NCI-H2196 treated with DMSO at 0.1 percent for 48 hours (cell line): ENCODE results near the gene GTF2B.
"Not testable (repeated sequence)": the region's sequence is repeated elsewhere in the genome, so short reads cannot be mapped to it uniquely, and the experiment has no call there.

ENCODE experiments used
- DNase-seq: peaks from one replicate; lab custom pipeline; 2025; ENCODE audit not compliant: unreplicated experiment; lab: John Stamatoyannopoulos, UW

Gene GTF2B, protein sequence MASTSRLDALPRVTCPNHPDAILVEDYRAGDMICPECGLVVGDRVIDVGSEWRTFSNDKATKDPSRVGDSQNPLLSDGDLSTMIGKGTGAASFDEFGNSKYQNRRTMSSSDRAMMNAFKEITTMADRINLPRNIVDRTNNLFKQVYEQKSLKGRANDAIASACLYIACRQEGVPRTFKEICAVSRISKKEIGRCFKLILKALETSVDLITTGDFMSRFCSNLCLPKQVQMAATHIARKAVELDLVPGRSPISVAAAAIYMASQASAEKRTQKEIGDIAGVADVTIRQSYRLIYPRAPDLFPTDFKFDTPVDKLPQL

DNA sequence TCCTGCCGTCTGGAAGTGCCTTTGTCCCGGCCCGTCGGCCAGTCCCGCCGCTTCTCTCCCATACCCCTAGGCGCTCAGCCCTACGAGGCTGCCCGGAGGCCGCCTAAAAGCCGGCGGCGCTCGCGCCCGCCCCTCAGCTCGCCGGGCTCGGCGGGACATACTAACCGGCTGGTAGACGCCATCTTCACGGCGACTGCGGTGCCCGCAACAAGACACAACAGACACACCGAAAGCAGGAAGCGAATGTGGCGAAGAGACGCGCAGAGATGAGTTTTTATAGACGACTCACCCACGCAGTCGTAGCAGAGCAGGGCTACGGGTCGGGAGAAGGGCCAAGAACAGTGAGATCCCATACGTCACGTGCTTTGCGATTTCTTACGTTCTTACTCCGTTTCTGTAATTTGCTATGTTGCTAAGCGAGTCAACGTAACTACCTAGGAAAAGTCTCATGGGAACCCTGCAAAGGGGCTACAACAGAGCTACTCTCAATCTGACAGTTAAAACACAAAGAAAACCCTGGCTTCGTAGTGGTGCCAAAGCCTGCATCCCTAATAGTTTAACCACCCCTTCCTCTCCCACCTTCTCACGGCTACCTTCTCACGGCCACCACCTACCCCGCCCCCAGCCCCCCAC, at the start of gene GTF2B:
Gene GTF2B, minus strand, starts transcription at position 250 of the 633 bp plus-strand sequence. Its CDS starts 68 bp downstream, at position 182.
- DNase-seq: peak; percentile 82

DNA sequence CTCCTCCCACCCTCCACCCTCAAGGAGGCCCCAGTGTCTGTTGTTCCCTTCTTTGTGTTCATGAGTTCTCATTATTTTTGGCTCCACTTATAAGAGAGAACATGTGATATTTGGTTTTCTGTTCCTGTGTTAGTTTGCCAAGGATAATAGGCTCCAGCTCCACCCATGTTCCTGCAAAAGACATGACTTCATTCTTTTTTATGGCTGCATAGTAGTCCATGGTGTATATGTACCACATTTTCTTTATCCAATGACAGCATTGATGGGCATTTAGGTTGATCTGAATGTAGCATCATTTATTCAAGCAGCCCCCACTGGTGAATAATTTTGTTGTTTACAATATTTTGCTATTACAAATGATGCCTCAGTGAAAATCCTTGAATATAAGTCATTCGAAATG, 47.2 kb upstream of the GTF2B start:
- not testable (repeated sequence) for DNase-seq

DNA sequence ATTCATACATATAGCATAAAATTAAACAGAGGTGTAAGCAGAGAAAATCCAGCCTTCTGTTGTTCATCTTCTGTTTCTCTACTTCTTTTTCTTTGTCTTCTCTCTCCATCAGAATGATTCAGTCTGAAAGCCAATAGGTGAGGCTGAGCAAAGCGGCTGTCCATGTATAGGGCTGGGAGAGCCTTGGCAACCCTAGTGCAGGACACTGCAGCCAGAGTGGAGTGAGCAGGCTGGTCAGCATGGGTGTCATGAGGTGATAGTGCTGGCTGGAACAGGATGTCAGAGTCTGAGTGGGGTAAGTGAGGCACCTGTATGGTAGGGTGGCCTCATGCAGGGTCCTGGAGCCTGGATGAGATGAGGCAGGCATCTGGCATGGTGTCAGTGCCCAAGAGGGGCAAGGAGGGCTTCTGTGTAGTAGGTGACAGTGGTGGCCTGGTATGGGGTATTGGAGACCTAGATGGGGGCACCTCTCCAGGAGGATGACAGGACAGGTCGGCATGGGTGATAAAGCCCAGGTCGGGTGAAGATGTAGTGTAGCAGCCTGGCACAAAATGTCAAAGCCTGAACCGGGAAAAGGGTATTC, 45.5 kb upstream of the GTF2B start:
- no peak for DNase-seq

DNA sequence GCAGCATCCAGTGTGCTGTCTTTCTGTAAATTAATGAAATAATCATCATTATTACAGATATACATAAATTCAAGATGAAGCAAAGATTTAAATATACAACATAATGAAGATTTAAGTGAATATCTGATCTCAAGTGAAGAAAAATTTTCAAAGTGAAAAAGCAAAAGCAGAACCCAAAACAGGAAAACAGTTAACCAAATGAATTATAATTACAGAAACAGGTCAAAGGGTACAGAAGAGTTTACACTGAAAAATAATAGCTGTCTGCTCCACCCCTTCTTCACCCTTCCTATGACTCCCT, 44.8 kb upstream of the GTF2B start:
- DNase-seq: no peak

DNA sequence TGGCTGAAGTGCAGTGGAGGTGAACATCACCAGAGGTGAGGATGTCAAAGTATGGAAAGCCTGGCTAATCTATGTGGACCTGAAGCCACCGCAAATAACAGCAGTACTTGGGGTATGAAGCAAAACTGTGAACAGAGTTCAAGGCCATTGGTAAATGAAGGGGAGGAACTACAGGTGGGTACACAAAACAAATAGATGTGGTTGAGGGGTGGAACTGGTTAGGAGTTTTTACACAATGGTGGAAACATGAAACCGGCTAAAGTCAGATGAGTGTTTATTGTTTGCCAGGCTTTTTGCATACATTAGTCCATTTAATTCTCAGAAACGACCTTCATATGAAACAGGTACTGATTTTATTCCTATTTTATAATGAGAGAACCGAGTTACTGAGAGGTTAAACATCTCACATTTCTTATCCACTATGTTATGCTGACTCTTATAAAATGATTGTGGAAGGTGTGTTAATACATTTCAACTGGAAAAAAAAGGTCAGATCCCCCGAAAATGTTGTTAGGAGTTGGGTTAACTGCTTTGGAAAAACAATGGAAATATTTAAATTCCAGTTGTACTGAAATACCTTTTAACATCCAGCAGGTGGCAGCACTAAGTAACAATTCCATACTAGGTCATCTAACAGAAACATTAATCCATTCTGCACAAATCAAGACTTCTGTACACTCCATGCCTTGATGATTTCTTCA, 44.3 kb upstream of the GTF2B start:
- DNase-seq: peak; percentile 18

DNA sequence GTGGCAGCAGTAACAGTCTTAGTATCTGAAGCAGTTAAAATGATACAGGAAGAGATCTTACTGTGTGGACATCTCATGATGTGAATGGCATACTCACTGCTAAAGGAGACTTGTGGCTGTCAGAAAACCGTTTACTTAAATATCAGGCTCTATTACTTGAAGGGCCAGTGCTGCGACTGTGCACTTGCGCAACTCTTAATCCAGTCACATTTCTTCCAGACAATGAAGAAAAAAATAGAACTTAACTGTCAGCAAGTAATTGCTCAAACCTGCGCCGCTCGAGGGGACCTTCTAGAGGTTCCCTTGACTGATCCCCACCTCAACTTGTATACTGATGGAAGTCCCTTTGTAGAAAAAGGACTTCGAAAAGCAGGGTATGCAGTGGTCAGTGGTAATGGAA, 38.8 kb upstream of the GTF2B start:
- not testable (repeated sequence) for DNase-seq

DNA sequence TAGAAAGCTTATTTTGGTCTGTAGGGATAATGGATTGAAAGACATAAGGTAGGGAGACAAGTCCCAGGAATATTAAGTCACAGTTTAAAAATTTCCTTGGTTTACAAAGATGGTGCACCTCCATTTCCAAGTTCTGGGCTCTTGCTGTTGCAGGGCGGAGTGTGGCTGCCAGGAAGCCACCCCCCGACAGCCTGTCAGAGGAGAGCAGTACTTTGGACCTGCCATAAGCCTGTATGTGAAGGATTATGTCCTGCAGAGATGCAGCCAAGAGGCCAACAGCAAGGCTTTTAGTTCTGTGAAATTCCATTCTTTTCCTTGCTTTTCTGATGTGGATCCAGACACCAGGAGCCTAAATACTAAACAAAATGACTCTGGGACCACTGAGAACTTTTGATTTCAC, 31.9 kb upstream of the GTF2B start:
- no peak for DNase-seq

DNA sequence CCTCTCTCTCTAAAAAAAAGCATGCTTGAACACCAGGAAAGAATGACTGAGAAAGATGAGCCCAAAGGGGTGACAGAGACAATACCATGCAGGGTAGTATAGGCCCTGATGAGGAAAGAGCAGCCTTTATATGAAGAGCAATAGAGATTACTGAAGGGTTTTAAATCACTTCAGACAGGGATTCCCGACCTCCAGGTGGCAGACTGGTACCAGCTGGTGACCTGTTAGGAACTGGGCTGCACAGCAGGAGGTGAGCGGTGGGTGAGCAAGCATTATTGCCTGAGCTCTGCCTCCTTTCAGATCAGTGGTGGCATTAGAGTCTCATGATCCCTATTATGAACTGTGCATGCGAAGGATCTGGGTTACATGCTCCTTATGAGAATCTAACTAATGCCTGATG, 30.8 kb upstream of the GTF2B start:
- no peak for DNase-seq

DNA sequence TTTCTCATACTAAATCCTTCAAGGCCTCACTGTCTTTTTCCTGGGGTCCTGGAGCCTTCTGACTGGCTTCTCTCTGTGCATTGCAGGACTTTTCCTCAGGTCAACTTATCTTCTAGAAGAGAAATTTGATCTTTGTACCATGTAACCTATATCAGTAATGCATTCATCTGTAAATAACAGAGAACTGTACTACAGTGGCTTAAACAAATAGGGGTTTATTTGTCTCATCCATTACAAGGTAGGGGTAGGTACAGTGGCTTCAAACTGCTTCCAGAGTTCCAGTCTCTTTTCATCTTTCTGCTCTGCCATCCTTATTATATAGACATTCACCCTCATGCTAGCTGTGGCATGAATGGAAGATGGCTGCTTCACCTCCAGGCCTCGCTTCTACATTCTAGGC, 29.5 kb upstream of the GTF2B start:
- no peak for DNase-seq

DNA sequence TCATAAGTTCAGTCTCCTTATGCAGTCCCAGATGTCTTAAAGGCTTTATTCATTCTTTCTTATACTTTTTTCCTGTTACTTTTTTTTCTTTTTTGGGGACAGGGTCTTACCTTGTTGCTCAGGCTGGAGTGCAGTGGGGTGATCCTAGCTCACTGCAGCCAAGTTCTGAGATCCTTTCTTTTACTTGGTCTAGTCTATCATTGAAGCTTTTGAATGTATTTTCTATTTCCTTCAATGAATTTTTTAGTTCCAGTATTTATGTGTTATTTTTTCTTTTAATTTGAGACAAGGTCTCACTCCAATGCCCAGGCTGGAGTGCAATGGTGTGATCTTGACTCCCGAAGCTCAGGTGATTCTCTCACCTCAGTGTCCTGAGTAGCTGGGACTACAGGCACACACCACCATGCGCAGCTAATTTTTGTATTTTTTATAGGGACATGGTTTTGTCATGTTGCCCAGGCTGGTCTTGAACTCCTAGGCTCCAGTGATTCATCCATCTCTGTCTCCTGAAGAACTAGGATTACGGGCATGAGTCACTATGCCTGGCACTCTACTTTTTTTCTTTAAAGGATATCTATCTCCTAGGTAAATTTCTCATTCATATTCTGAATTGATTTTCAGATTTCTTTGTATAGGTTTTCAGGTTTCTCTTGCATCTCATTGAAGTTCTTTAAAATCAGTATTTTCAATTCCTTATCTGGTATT, 26.1 kb upstream of the GTF2B start:
- no peak for DNase-seq

DNA sequence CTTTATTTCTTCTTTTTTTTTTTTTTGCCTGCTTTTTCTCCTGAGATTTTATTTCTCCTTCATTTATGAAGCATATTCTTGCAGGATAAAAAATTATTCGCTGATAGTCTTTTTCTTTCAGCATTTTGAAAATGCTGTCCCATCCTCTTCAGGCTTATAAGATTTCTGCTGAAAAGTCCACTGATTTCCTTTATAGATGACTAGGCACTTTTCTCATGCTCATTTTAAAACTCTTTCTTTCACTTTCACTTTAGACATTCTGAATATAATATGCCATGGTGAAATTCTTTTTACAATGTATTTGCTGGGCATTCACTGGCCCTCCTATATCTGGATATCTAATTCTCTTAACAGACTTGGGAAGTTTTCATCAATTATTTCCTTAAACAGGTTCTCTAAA, 25.5 kb upstream of the GTF2B start:
- no peak for DNase-seq

DNA sequence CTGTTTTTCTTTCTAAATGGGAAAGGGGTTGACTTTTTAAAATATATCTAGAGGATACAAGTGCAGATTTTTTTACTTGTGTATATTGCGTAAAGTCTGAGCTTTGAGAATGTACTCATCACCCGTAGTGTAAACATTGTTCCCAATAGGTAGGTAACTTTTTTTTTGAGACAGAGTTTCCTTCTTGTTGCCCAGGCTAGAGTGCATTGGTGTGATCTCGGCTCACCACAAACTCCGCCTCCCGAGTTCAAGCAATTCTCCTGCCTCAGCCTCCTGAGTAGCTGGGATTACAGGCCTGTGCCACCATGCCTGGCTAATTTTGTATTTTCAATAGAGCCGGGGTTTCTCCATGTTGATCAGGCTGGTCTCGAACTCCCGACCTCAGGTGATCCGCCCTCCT, 20.4 kb upstream of the GTF2B start:
- not testable (repeated sequence) for DNase-seq

DNA sequence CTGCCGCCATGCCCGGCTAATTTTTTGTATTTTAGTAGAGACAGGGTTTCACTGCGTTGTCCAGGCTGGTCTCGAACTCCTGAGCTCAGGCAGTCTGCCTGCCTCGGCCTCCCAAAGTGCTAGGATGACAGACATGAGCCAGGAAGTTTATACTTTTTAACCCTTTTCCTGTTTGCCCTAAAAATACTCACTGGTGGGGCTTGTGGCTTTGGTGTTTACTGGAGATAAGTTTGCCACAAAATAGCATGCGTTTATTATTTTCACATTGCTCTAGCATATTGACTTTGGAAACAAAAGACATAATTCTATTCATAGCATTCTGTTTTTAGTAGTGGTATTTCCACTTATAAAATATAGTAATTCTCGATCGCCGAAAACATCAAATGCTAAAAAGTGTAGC, 19.8 kb upstream of the GTF2B start:
- DNase-seq: no peak

DNA sequence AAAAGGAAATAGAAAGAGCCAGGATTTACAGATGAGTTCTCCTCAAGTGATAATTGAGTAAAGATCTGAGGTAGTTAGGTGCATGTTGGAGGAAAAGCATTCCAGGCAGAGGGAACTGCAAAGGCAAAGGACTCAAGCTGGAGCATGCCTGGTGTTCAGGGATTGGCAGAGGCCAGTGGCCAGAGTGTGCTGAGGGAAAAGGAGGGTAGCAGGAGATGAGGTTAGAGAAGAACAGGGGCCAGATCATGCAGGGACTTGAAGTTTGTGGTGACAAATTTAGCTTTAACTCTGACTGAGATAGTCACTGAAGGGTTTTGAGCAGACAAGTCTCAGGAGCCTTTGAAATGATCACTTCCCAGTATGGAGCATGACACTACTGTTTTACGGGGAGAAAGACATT, 19.0 kb upstream of the GTF2B start:
- DNase-seq: no peak

DNA sequence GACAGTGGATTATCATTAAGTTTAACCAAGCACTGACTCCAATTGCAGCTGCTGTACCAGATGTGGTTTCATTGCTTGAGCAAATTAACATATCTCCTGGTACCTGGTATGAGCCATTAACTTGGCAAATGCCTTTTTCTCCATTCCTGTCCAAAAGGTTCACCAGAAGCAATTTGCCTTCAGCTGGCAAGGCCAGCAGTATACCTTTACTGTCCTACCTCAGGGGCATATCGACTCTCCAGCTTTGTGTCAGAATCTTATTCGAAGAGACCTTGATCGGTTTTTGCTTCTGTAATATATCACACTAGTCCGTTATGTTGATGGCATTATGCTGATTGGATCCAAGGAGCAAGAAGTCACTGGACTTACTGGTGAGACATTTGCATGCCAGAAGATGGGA, 9.5 kb upstream of the GTF2B start:
- no peak for DNase-seq

DNA sequence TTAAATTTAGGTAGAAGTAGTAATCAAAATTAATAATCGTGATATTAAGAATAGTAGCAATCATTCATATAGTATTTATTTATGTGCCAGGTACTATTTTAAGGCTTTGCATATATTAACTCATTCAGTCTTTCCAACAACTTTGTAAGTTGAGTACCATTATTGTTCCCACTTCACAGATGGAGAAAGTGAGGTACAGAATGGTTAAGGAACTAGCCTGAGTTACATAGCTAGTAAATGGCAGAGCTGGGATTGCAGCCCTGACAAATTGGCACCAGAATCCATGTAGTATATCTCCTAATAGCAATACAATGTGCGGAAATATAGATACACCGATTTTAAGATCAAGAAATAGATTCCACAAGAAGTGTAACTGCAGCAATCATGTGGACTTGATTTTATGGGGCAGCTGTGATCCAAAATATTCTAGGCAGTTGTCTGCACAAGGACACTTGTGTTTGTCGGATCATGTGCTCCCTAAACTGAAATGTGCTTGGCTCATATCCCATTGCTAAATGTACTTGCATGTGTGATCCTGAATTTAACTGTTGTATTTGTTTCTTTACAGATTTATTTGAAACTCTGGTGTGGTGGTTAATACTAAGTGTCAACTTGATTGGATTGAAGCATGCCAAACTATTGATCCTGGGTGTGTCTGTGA, 5.8 kb upstream of the GTF2B start:
- no peak for DNase-seq

DNA sequence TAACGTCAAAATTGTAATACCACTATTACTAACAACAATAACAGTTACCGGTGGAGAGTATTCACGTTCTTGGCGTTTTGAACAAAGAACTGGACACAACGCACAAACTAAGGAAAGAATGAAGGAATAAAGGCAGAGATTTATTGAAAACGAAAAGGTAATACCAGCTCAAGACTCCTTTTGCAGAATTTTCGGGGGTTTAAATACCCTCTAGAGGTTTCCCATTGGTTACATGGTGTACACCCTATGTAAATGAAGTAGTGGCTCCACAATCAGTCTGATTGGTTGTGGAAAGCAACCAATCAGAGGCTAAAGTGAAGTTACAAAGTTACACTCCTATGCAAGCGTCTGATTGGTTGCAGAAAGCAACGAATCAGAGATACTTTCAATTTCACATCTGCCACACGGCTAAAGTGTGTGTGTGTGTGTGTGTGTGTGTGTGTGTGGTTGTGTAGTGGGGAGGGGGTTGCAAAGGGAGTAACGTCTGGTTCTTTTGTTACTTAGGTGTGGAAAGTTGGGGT, 1.1 kb upstream of the GTF2B start:
- peak; percentile 50 for DNase-seq

DNA sequence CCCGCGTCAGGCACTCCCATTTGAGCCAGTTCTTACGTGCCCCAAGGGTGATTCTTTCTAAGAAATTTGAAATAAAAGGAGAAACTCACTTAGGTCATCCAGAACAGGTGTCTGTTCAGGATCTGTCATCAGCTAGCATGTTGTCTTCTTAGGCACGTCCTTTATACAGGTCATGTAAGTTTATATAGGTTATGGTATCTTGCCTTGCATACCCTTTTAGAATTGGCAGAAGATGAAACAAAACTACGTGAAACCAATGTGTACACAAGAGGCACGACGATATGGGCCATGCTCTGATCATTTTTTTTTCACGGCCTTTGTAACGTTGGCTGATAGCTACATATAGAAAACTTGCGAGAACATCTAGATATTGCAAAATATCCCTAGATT, 579 bp upstream of the GTF2B start:
- DNase-seq: no peak

DNA sequence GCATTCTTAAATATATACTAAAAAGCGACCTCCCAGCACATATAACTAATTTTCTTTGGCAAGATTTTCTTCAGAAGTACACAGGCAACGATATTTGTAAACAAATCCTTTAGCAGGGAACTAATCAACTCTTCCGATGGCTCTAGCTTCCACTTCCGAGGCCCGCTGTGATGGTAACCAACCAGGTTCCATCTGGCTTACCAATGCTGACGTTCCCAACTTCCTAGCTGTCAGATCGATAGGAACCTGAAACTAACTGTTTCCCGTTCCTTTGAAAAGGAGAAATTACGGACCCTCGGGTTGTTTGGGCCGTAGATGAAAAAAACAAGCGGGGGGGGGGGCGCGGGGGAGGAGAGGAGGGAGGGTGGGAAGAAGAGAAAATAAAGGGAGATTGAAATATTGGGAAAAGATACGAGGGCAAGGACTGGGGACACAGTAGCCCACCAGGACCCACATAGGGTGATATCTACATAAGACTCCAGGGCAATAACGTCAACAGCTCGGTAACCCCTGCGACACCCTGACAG, 513 bp downstream of the GTF2B start:
- no peak for DNase-seq

DNA sequence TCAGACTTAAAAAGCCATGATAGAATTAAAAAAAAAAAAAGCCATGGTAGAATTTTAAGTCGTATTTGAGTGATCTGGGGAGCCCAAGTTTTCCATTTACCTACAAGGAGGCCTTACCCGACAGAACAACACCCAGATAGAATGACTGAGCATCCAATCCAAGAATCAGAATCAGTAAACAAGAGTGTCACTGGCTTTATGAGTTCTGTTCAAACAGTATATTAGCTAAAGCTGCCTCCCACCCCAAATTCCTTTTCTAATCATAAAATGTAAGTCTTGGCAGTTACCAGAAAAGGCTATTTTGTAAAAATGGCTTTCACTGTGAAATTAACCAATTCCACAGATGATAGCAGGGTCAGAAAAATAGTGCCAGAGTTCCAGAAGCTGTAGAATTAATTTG, 1.2 kb downstream of the GTF2B start:
- DNase-seq: no peak

DNA sequence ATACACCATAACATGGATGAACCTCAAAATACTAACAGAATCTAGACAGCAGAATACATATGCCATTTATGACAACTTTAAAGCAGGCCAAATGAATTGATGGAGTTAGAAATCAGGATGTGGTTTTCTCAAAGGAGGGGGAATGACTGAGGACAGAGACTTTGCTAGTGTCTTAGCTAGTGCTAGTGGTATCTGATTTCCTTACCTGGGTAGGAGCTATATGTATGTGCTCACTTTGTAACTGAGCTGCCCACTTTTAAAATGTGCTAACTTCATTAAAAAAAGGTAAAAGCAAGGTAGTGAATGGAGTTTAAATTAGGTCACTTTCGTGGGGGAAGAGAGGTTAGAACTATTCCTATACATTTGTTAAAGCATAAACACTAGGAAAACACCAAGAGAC, 2.6 kb downstream of the GTF2B start:
- no peak for DNase-seq
